ENCODE data around the gene CCDC57.

DNA sequence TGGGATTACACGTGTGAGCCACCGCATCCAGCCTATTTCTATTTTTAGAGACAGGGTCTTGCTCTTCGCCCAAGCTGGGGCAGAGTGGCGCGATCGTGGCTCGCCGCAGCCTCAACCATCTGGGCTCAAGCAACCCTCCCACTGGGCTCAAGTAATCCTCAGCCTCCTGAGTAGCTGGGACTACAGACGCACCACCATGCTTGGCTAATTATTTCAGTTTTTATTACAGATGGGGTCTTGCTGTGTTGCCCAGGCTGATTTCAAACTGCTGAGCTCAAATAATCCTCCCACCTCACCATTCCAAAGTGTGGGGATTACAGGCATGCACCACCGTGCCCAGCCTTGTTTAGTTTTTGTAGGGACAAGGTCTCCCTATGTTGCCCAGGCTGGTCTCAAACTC lies 53.8 kb downstream of the CCDC57 start:
- TF ChIP-seq, protein P1, sequence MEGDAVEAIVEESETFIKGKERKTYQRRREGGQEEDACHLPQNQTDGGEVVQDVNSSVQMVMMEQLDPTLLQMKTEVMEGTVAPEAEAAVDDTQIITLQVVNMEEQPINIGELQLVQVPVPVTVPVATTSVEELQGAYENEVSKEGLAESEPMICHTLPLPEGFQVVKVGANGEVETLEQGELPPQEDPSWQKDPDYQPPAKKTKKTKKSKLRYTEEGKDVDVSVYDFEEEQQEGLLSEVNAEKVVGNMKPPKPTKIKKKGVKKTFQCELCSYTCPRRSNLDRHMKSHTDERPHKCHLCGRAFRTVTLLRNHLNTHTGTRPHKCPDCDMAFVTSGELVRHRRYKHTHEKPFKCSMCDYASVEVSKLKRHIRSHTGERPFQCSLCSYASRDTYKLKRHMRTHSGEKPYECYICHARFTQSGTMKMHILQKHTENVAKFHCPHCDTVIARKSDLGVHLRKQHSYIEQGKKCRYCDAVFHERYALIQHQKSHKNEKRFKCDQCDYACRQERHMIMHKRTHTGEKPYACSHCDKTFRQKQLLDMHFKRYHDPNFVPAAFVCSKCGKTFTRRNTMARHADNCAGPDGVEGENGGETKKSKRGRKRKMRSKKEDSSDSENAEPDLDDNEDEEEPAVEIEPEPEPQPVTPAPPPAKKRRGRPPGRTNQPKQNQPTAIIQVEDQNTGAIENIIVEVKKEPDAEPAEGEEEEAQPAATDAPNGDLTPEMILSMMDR (IDR thresholded peaks at IDR 0.05), result no peak
- no peak for TF ChIP-seq POLR2AphosphoS5 (IDR thresholded peaks at IDR 0.05)

All from transverse colon (tissue), 4 donors.